Upper lobe of left lung (tissue), 4 donors: ENCODE data around the gene TGM6.

Source experiments
- POLR2A ChIP-seq, 4 donors: fragments of 450-650 bp; IDR thresholded peaks; one replicate each; pipeline ENCODE4 v1.5.1; 2016 to 2017; ENCODE audit warnings: antibody characterized with exemption in 4 of 4, mild to moderate bottlenecking in 2 of 4
- TF ChIP-seq, protein P1 (sequence below), 6 experiments: fragments of 450-650 bp in 4 of 6; fragments of 200-600 bp in 2 of 6; sonication (generic) in 2 of 6; IDR thresholded peaks; one replicate each; pipeline ENCODE4 v1.5.1; 2016 to 2019; ENCODE audit warnings: antibody characterized with exemption in 6 of 6

DNA sequence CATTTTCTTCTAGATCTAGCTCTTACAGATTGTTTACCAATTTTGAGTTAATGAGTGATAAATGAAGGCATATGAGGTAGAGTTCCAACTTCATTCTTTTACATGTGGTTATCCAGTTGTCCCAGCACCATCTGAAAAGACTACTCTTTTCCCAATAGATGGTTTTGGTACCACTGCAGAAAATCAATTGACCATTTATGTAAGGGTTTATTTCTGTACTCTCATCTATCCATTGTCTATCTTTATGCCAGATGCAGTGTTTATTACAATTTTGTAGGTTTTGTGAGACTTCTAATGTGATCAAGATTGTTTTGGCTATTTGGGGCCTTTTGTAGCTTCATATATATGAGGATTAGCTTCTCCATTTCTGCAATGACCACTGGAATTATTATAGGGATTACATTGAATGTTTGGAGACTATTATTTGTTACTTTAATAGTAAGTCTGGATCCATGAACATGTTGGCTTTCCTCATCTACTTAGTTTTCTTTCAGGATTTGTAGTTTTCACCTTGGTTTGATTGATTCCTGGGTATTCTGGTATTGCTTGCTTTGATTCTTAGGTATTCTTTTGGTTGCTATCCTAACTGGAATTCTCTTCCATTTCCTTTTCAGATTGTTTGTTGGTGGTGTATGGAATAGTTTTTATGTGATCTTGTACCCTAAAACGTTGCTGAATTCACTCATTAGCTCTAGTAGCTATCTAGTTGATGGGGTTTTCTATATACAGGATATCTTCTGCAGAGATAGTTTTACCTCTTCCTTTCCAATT, 79.5 kb downstream of the TGM6 start:
- TF ChIP-seq, protein P1, sequence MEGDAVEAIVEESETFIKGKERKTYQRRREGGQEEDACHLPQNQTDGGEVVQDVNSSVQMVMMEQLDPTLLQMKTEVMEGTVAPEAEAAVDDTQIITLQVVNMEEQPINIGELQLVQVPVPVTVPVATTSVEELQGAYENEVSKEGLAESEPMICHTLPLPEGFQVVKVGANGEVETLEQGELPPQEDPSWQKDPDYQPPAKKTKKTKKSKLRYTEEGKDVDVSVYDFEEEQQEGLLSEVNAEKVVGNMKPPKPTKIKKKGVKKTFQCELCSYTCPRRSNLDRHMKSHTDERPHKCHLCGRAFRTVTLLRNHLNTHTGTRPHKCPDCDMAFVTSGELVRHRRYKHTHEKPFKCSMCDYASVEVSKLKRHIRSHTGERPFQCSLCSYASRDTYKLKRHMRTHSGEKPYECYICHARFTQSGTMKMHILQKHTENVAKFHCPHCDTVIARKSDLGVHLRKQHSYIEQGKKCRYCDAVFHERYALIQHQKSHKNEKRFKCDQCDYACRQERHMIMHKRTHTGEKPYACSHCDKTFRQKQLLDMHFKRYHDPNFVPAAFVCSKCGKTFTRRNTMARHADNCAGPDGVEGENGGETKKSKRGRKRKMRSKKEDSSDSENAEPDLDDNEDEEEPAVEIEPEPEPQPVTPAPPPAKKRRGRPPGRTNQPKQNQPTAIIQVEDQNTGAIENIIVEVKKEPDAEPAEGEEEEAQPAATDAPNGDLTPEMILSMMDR (IDR thresholded peaks at IDR 0.05) = no peak
- TF ChIP-seq POLR2A (IDR thresholded peaks at IDR 0.05) = no peak
